Activated T-cell treated with anti-CD3 and anti-CD28 coated beads, Interleukin-2, amount 50 U/mL, for 4 hours (primary cell): ENCODE measurements around the gene TCF12. TPM values are rescaled to one million over a fixed set of nuclear protein-coding genes. Genes with fewer than 3 reads are reported as not detected.

Source experiments
- ATAC-seq, 2 donors: fragments of 200-7000 bp; cut with Tn5 transposase; one replicate each; pipeline ENCODE4 v1.10.0; 2021
- DNase-seq: peaks from one replicate; pipeline ENCODE4 v3.0.0-alpha.2; 2020
- H3K27me3 Mint-ChIP-seq: one replicate; pipeline ENCODE4 v1.8.0; 2021; ENCODE audit warnings: low read depth, mixed read lengths
- H3K36me3 Mint-ChIP-seq: one replicate; pipeline ENCODE4 v1.8.0; 2022; ENCODE audit warnings: mixed read lengths; ENCODE audit not compliant: insufficient read depth
- H3K4me1 Mint-ChIP-seq: one replicate; pipeline ENCODE4 v1.8.0; 2021; ENCODE audit warnings: low read depth, mixed read lengths
- H3K4me3 Mint-ChIP-seq: one replicate; pipeline ENCODE4 v1.8.0; 2021; ENCODE audit warnings: mild to moderate bottlenecking, moderate library complexity, mixed read lengths
- H3K9me3 Mint-ChIP-seq: one replicate; pipeline ENCODE4 v1.8.0; 2021; ENCODE audit warnings: mixed read lengths
- total RNA-seq, 3 donors: library from RNA; stranded (reverse); gene quantifications; one replicate each; pipeline ENCODE4 v1.2.1, GENCODE V29; 2021

The TCF12 gene
- total RNA-seq, 3 donors from 2014 or later = 49.3 to 71.3 (median 63.5) TPM

DNA sequence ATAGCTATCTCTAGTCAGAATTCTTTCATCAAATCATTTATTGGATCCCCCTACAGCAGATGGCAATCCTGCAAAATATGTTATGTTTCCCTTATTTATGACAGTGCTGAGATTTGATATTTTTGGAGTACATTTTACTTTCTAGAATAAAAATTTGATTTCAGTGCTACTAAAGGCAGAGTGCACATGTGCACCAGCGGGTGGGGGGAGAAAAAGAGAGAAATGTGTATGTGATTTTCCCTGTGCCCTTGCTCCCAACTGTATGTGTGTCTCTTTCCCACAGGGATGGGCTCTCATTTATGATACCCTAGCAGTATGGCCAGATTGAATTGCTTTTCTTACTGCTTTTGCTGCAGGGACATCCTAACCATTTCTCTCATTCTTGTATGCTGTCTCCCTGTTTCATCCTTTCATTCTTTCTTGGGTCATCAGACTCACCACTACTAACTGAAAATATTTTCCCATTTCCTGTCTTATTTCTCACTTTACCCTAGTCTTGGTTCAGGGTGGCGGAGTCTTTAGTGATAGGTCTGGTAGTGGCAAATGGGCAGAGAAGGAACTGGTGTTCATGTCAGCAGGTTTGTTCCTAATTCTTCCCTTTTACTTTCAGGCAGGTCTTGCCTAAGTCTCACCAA, 140.7 kb downstream of the TCF12 start:
- Mint-ChIP-seq H3K36me3 (peaks cover 11% of the 10 kb centered on the region), H3K4me1 (peaks cover 27% of the 10 kb centered on the region), H3K27me3 (no peaks in the 10 kb centered on the region), H3K9me3 (no peaks in the 10 kb centered on the region), H3K4me3 (no peak overlapping the region)
- ATAC-seq (no peak), DNase-seq (no peak)

DNA sequence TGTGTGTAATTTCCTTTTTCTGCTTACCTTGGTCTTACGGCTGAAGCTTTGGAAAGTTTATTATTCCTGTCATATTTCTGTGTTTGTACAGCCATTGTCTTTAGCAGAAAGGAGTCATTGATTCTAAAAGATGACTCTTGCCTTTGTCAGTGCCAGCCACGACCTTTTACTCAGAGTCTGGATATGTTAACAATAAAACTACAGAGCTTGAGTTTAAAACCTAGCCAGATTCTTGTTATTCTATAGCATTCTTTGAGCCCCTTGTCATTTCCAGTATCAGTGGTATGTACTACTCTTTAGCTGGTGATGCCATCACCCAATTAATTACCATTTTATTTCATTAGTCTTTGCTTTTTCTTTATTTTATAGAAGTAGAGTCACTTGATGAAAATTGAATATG, 142.4 kb downstream of the TCF12 start:
- no peaks in the 10 kb centered on the region for H3K27me3 Mint-ChIP-seq
- peaks cover 15% of the 10 kb centered on the region for H3K36me3 Mint-ChIP-seq
- H3K9me3 Mint-ChIP-seq = no peaks in the 10 kb centered on the region
- no peak overlapping the region for H3K4me3 Mint-ChIP-seq
- no peak for DNase-seq
- no peak for ATAC-seq
- H3K4me1 Mint-ChIP-seq = peaks cover 20% of the 10 kb centered on the region

- no peaks in the 10 kb centered on the region for H3K27me3 Mint-ChIP-seq
- H3K4me1 Mint-ChIP-seq = peaks cover 19% of the 10 kb centered on the region
These were observed 142.8 kb downstream of the TCF12 start for GRCh38 chr15:57061281-57061680.

GRCh38 chr15:57061696-57062095, 143.3 kb downstream of the TCF12 start:
- no peaks in the 10 kb centered on the region for H3K27me3 Mint-ChIP-seq
- H3K4me1 Mint-ChIP-seq = peaks cover 19% of the 10 kb centered on the region
- no peaks in the 10 kb centered on the region for H3K9me3 Mint-ChIP-seq
- no peak for DNase-seq
- H3K36me3 Mint-ChIP-seq = peaks cover 15% of the 10 kb centered on the region
- ATAC-seq = no peak
- H3K4me3 Mint-ChIP-seq = no peak overlapping the region

More at GRCh38 chr15:57061281-57061680, 142.8 kb downstream of the TCF12 start:
- DNase-seq = no peak
- no peak for ATAC-seq
- Mint-ChIP-seq H3K36me3 (peaks cover 15% of the 10 kb centered on the region), H3K9me3 (no peaks in the 10 kb centered on the region), H3K4me3 (no peak overlapping the region)

- H3K9me3 Mint-ChIP-seq = no peaks in the 10 kb centered on the region
- no peaks in the 10 kb centered on the region for H3K27me3 Mint-ChIP-seq
- H3K4me3 Mint-ChIP-seq = no peak overlapping the region
- DNase-seq = no peak
- no peak for ATAC-seq
- H3K36me3 Mint-ChIP-seq = peaks cover 18% of the 10 kb centered on the region
- H3K4me1 Mint-ChIP-seq = peaks cover 11% of the 10 kb centered on the region
These were observed 145.6 kb downstream of the TCF12 start for GRCh38 chr15:57064033-57064432.

DNA sequence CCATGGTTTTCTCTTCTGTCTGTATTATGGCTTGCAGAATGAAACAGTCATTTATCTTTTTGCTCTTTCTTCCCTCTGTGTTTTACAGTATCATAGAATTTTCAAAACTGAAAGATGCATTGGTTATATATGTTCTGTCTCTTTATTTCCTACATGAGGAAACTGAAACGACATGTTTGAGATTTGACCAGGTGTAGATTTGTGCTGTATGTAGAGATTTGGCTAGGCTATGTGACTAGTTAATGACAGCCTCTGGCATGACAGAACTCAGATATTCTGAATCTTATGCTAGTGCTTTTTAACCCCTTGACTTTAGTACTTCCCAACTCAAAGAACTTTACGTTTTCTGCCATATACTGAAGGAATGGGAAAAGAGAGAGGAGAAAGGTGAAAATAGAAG, 151.0 kb downstream of the TCF12 start:
- DNase-seq (no peak), ATAC-seq (no peak)
- Mint-ChIP-seq H3K27me3 (no peaks in the 10 kb centered on the region), H3K4me1 (peaks cover 24% of the 10 kb centered on the region), H3K4me3 (no peak overlapping the region), H3K9me3 (no peaks in the 10 kb centered on the region), H3K36me3 (peaks cover 7% of the 10 kb centered on the region)

DNA sequence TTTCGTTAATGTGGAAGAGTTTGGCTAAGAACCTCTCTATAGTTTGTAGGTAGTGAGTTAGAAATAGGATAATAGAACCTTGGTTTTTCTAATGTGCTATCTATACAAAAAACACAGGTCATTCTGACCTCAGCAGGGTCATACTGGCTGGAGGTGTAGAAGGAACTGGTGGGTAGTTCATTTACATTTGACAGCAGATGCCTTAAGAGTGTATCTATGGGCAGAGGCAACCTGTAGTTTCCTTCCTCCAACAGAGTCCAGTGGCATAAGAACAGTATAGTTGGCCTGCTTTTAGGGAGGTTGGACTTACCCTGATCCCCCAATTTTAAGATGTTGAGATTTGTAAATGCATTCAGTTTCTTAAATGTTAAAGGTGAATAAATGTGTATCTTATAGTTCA, 152.2 kb downstream of the TCF12 start:
- peaks cover 3% of the 10 kb centered on the region for H3K36me3 Mint-ChIP-seq
- DNase-seq (no peak), ATAC-seq (no peak)
- H3K27me3 Mint-ChIP-seq = no peaks in the 10 kb centered on the region
- no peak overlapping the region for H3K4me3 Mint-ChIP-seq
- H3K4me1 Mint-ChIP-seq = peaks cover 26% of the 10 kb centered on the region
- H3K9me3 Mint-ChIP-seq = no peaks in the 10 kb centered on the region

DNA sequence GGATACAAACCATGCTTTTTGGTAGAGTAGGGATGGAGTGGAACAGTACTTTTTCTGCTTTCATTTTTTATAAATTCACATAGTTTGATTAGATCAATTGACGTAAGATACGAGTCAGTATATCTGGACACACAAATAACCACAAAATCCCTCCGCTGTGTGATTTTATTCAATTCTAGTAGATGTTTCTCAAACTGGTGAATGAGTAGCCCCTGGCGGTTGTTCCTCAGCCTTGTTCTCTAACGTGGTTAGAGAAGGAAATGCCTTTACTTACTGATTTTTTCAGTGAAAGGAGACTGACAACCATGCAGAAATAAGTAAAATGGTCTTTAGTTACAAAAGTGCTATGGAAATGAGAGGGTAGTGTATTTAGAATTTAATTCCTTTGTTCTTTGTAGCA, 161.0 kb downstream of the TCF12 start:
- no peak for DNase-seq
- Mint-ChIP-seq H3K4me1 (peaks cover 36% of the 10 kb centered on the region), H3K9me3 (no peaks in the 10 kb centered on the region), H3K4me3 (no peak overlapping the region), H3K36me3 (peaks cover 2% of the 10 kb centered on the region), H3K27me3 (no peaks in the 10 kb centered on the region)
- no peak for ATAC-seq

DNA sequence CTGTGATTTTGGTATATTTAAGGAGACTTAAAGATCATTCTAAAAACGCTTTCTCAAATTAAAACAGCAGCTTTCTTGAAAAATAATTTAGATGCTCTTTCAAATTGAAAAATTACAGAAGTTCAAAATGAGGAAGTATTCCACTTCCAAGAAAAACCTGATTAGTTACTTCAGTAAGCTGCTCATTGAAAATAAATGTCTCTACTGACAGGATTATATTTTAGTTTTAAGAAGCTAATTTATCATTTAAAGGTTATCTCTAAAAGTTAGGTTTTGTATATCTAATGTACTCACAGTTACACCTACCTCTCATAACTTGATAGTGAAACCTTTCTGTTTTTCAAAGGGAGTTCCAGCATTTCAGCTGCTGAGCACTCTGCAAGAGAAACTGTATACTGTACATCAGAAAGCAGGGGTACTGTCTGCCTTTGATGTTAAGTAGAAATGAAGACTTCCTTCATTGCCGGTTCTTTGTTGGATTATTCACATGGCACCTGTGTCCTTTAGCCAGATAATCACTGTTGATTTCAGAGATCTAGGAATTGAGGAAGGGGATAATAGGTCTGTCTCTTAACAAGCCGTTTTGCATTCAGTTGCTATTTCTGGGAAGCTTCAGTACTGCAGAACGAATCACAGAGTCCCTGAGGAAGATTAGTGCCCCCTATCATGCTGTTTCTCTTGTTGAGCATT, 161.6 kb downstream of the TCF12 start:
- ATAC-seq (no peak), DNase-seq (no peak)
- Mint-ChIP-seq H3K27me3 (no peaks in the 10 kb centered on the region), H3K4me1 (peaks cover 36% of the 10 kb centered on the region), H3K9me3 (no peaks in the 10 kb centered on the region), H3K4me3 (no peak overlapping the region), H3K36me3 (peaks cover 2% of the 10 kb centered on the region)

- Mint-ChIP-seq H3K4me3 (no peak overlapping the region), H3K27me3 (no peaks in the 10 kb centered on the region), H3K4me1 (peaks cover 32% of the 10 kb centered on the region), H3K9me3 (no peaks in the 10 kb centered on the region), H3K36me3 (peaks cover 2% of the 10 kb centered on the region)
- no peak for ATAC-seq
- DNase-seq = no peak
These were observed 163.7 kb downstream of the TCF12 start for GRCh38 chr15:57082054-57082728.

- no peak overlapping the region for H3K4me3 Mint-ChIP-seq
- ATAC-seq (no peak), DNase-seq (no peak)
- no peaks in the 10 kb centered on the region for H3K9me3 Mint-ChIP-seq
- peaks cover 29% of the 10 kb centered on the region for H3K4me1 Mint-ChIP-seq
- no peaks in the 10 kb centered on the region for H3K36me3 Mint-ChIP-seq
- H3K27me3 Mint-ChIP-seq = no peaks in the 10 kb centered on the region
These were observed 165.7 kb downstream of the TCF12 start for GRCh38 chr15:57084192-57084591.

GRCh38 chr15:57085267-57085666, 166.8 kb downstream of the TCF12 start:
- Mint-ChIP-seq H3K27me3 (no peaks in the 10 kb centered on the region), H3K4me3 (no peak overlapping the region), H3K36me3 (no peaks in the 10 kb centered on the region), H3K4me1 (peaks cover 23% of the 10 kb centered on the region), H3K9me3 (no peaks in the 10 kb centered on the region)
- ATAC-seq = no peak
- DNase-seq = no peak

GRCh38 chr15:57086857-57087427, 168.5 kb downstream of the TCF12 start:
- ATAC-seq (no peak), DNase-seq (no peak)
- Mint-ChIP-seq H3K27me3 (no peaks in the 10 kb centered on the region), H3K4me3 (no peak overlapping the region), H3K4me1 (peaks cover 17% of the 10 kb centered on the region), H3K9me3 (no peaks in the 10 kb centered on the region), H3K36me3 (peaks cover 5% of the 10 kb centered on the region)

GRCh38 chr15:57089815-57090495, 171.5 kb downstream of the TCF12 start:
- no peaks in the 10 kb centered on the region for H3K27me3 Mint-ChIP-seq
- DNase-seq (no peak), ATAC-seq (no peak)
- H3K4me3 Mint-ChIP-seq = no peak overlapping the region
- H3K36me3 Mint-ChIP-seq = peaks cover 23% of the 10 kb centered on the region
- no peaks in the 10 kb centered on the region for H3K9me3 Mint-ChIP-seq
- peaks cover 12% of the 10 kb centered on the region for H3K4me1 Mint-ChIP-seq
